ENCODE measurements around the gene C5orf58. TPM values are rescaled to one million over a fixed set of nuclear protein-coding genes. Genes with fewer than 3 reads are reported as not detected.

C5orf58 gene
- polyA plus RNA-seq, 1 donor (not counting 4 experiments of a cell fraction or from before 2014, with no cell fraction given), result not detected

DNA sequence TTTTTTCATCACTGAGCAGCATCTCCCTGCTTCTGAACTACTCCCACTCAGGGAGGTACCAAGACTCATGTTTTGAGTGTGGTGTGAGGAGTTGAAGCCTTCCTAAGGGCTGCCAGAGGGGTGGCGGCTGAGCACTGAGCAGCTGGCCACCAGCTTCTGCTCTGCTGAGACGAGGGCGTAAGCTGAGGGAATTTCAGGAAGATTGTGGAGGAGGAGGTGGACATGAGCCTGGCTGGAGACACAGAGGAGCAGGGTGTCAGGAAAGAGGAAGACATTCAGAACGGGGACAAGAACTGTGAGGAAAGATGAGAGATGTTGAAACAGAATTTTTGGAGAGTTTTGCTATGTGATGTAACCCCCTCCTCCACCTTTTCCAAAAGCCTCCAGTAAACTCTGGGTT is 57.0 kb downstream of the C5orf58 start:
- Histone ChIP-seq H3K4me2 (ENCODE audit: control insufficient read depth, extremely low read depth, insufficient read depth, low read depth, low read length) (no peak overlapping the region), H3K79me2 (ENCODE audit: control insufficient read depth, insufficient read depth, low read length) (no peaks in the 10 kb centered on the region), H3K9ac (ENCODE audit: control insufficient read depth, extremely low read depth, insufficient read depth, low read length) (no peak overlapping the region), H3K27me3 (ENCODE audit: control insufficient read depth, extremely low read depth, insufficient read depth, low read length) (no peaks in the 10 kb centered on the region), H2AFZ (ENCODE audit: control insufficient read depth, low read length) (no peak overlapping the region), H3K9me1 (ENCODE audit: control insufficient read depth, extremely low read depth, insufficient read depth, low read length) (no peaks in the 10 kb centered on the region), H3K36me3 (ENCODE audit: control insufficient read depth in 2 of 2, extremely low read depth in 1 of 2, insufficient read depth in 2 of 2, low read length in 2 of 2) (no peaks in the 10 kb centered on the region), H3K9me3 (ENCODE audit: control insufficient read depth, low read depth, low read length) (no peaks in the 10 kb centered on the region), H3K27ac (ENCODE audit: control insufficient read depth, insufficient read depth, low read length) (no peak overlapping the region), H4K20me1 (ENCODE audit: control insufficient read depth, extremely low read depth, insufficient read depth, low read length) (no peaks in the 10 kb centered on the region), H3K4me3 (ENCODE audit: control insufficient read depth in 2 of 3, extremely low read depth in 1 of 3, insufficient read depth in 2 of 3, low read depth in 1 of 3, low read length in 3 of 3) (no peak overlapping the region), H3K4me1 (ENCODE audit: control insufficient read depth, extremely low read depth, insufficient read depth, low read length) (no peaks in the 10 kb centered on the region)
- DNase-seq (ENCODE audit: low read depth, low spot score) (no peak), FAIRE-seq (no peak)
- TF ChIP-seq CTCF (optimal IDR thresholded peaks at IDR 0.05 in 1 of 3, IDR thresholded peaks at IDR 0.05 in 1 of 3, conservative IDR thresholded peaks at IDR 0.05 in 1 of 3; ENCODE audit: extremely low read depth in 1 of 3, insufficient read depth in 2 of 3, low read length in 3 of 3), result no peak
- no peak for TF ChIP-seq EZH2 (IDR thresholded peaks at IDR 0.05; ENCODE audit: low read length)
- dilution Hi-C loops (cut with MboI; ENCODE audit: extremely low pct_ligation_motif_present, low sequenced_read_pairs), result no loop called here

DNA sequence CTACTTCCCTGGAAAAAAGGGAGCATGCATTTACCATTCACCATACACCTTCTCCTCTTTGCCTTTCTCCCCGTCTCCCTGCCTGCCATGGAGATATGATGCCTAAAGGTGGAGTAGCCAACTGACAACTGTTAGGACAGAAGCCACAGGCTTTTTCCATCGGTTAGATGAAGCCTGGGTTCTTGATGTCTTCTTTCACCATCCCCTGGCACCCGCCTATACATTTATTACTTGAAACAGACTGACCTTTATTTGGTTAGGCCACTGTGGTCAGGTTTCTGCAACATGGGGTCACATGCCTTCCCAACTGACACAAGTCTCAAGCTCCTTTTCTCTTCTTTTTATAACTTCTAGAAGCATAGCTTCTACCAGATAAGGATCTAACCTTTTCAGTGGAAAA is 57.7 kb downstream of the C5orf58 start:
- no peaks in the 10 kb centered on the region for H3K4me1 ChIP-seq (ENCODE audit: control insufficient read depth, extremely low read depth, insufficient read depth, low read length)
- dilution Hi-C loops (cut with MboI; ENCODE audit: extremely low pct_ligation_motif_present, low sequenced_read_pairs), result no loop called here
- FAIRE-seq, result no peak

More for the DNA sequence above, 57.7 kb downstream of the C5orf58 start:
- H3K27ac ChIP-seq (ENCODE audit: control insufficient read depth, insufficient read depth, low read length), result no peak overlapping the region
- H3K4me3 ChIP-seq (ENCODE audit: control insufficient read depth in 2 of 3, extremely low read depth in 1 of 3, insufficient read depth in 2 of 3, low read depth in 1 of 3, low read length in 3 of 3), result no peak overlapping the region
- no peak overlapping the region for H3K4me2 ChIP-seq (ENCODE audit: control insufficient read depth, extremely low read depth, insufficient read depth, low read depth, low read length)
- no peaks in the 10 kb centered on the region for H3K9me3 ChIP-seq (ENCODE audit: control insufficient read depth, low read depth, low read length)
- H3K9me1 ChIP-seq (ENCODE audit: control insufficient read depth, extremely low read depth, insufficient read depth, low read length), result no peaks in the 10 kb centered on the region
- H2AFZ ChIP-seq (ENCODE audit: control insufficient read depth, low read length), result no peak overlapping the region
- TF ChIP-seq EZH2 (IDR thresholded peaks at IDR 0.05; ENCODE audit: low read length) (no peak), CTCF (optimal IDR thresholded peaks at IDR 0.05 in 1 of 3, IDR thresholded peaks at IDR 0.05 in 1 of 3, conservative IDR thresholded peaks at IDR 0.05 in 1 of 3; ENCODE audit: extremely low read depth in 1 of 3, insufficient read depth in 2 of 3, low read length in 3 of 3) (no peak)
- H4K20me1 ChIP-seq (ENCODE audit: control insufficient read depth, extremely low read depth, insufficient read depth, low read length), result no peaks in the 10 kb centered on the region
- no peaks in the 10 kb centered on the region for H3K36me3 ChIP-seq (ENCODE audit: control insufficient read depth in 2 of 2, extremely low read depth in 1 of 2, insufficient read depth in 2 of 2, low read length in 2 of 2)
- H3K79me2 ChIP-seq (ENCODE audit: control insufficient read depth, insufficient read depth, low read length), result no peaks in the 10 kb centered on the region
- no peak overlapping the region for H3K9ac ChIP-seq (ENCODE audit: control insufficient read depth, extremely low read depth, insufficient read depth, low read length)
- no peaks in the 10 kb centered on the region for H3K27me3 ChIP-seq (ENCODE audit: control insufficient read depth, extremely low read depth, insufficient read depth, low read length)
- DNase-seq (ENCODE audit: low read depth, low spot score), result no peak

Measured in keratinocyte (primary cell).